ENCODE data around the gene UXS1.

DNA sequence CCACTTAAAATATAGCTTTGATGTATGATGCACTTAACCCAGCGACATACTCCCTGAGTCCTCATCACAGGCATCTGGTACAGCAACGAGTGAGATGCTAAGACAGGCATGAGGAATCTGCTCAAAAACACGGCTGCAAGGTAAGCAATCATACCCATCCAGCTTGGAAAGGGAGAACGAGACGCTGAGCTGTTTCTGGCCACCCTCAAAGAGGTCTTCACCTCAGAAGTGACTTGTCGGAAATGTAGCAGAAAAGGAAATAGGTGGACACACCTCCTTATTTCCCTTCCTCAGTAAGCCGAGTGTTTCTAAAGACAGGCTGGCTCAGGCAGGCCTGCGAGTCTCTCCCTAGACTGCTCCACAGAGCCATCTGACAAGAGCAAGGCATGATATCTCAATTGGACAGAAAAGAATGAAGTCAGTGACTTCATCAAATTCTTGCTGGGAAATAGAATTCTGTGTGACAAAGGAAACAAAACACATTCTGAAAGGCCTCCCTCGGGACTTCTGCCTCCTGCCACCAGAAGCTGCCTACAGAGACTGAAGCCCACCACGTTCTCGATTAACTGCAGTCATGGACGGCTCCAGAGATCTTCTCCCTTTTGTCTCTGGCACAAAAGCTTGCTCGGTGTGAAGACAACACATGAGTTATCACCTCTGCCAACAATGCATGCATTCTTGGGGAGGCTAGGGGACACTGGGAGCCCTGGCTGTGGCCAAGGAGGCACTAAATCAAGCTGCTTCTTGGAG is 84.3 kb downstream of the UXS1 start:
- TF ChIP-seq POLR2A (IDR thresholded peaks at IDR 0.05; ENCODE audit: control extremely low read depth in 1 of 2, low read depth in 2 of 2, low read length in 2 of 2) (no peak), TEAD4 (IDR thresholded peaks at IDR 0.05; ENCODE audit: low read depth, low read length) (no peak), JUN (IDR thresholded peaks at IDR 0.05; ENCODE audit: low read depth, low read length) (no peak)
- TF ChIP-seq, protein P1, sequence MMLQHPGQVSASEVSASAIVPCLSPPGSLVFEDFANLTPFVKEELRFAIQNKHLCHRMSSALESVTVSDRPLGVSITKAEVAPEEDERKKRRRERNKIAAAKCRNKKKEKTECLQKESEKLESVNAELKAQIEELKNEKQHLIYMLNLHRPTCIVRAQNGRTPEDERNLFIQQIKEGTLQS (IDR thresholded peaks at IDR 0.05; ENCODE audit: insufficient read depth, low read depth, low read length), result no peak
- TF ChIP-seq, protein P2, sequence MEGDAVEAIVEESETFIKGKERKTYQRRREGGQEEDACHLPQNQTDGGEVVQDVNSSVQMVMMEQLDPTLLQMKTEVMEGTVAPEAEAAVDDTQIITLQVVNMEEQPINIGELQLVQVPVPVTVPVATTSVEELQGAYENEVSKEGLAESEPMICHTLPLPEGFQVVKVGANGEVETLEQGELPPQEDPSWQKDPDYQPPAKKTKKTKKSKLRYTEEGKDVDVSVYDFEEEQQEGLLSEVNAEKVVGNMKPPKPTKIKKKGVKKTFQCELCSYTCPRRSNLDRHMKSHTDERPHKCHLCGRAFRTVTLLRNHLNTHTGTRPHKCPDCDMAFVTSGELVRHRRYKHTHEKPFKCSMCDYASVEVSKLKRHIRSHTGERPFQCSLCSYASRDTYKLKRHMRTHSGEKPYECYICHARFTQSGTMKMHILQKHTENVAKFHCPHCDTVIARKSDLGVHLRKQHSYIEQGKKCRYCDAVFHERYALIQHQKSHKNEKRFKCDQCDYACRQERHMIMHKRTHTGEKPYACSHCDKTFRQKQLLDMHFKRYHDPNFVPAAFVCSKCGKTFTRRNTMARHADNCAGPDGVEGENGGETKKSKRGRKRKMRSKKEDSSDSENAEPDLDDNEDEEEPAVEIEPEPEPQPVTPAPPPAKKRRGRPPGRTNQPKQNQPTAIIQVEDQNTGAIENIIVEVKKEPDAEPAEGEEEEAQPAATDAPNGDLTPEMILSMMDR (IDR thresholded peaks at IDR 0.05; ENCODE audit: control extremely low read depth in 1 of 3, insufficient read depth in 1 of 3, low read depth in 1 of 3, low read length in 3 of 3), result no peak
- TF ChIP-seq, protein P3, sequence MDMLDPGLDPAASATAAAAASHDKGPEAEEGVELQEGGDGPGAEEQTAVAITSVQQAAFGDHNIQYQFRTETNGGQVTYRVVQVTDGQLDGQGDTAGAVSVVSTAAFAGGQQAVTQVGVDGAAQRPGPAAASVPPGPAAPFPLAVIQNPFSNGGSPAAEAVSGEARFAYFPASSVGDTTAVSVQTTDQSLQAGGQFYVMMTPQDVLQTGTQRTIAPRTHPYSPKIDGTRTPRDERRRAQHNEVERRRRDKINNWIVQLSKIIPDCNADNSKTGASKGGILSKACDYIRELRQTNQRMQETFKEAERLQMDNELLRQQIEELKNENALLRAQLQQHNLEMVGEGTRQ (IDR thresholded peaks at IDR 0.05; ENCODE audit: low read length), result no peak
- TF ChIP-seq, protein P4, sequence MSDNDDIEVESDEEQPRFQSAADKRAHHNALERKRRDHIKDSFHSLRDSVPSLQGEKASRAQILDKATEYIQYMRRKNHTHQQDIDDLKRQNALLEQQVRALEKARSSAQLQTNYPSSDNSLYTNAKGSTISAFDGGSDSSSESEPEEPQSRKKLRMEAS (IDR thresholded peaks at IDR 0.05), result no peak
- TF ChIP-seq, protein P5, sequence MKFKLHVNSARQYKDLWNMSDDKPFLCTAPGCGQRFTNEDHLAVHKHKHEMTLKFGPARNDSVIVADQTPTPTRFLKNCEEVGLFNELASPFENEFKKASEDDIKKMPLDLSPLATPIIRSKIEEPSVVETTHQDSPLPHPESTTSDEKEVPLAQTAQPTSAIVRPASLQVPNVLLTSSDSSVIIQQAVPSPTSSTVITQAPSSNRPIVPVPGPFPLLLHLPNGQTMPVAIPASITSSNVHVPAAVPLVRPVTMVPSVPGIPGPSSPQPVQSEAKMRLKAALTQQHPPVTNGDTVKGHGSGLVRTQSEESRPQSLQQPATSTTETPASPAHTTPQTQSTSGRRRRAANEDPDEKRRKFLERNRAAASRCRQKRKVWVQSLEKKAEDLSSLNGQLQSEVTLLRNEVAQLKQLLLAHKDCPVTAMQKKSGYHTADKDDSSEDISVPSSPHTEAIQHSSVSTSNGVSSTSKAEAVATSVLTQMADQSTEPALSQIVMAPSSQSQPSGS (IDR thresholded peaks at IDR 0.05; ENCODE audit: low read length), result no peak

Measured in H1 (cell line).